TTC549 (cell line): Measurements from ENCODE around the gene ALCAM.

ENCODE experiments used
- FAIRE-seq: peaks from 2 replicates; lab custom pipeline; 2012; peaks lifted over from hg19 to GRCh38; lab: Jason Lieb, UNC

The ALCAM gene

GRCh38 chr3:105493305-105493892, 126.7 kb downstream of the ALCAM start:
- FAIRE-seq: no peak

DNA sequence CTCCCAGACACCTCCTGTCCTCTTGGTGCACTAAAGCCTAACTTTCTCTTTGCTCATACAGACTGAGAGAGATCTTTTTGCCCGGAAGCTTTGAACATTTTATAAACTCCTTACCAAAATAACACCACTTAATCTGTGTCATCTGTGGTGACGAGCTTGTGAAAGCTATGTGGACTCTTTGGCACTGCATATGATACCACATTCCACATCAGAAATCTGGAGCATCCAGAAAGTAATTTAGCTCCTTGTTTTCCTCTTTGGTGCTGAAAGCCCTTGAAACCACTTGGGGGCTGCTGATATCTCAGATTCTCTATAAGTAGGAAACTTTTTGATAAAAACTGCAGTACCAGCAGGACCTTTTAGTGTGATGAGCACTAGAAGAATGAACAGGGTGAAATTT, 128.3 kb downstream of the ALCAM start:
- FAIRE-seq: no peak

GRCh38 chr3:105496343-105496742, 129.6 kb downstream of the ALCAM start:
- FAIRE-seq: no peak

DNA sequence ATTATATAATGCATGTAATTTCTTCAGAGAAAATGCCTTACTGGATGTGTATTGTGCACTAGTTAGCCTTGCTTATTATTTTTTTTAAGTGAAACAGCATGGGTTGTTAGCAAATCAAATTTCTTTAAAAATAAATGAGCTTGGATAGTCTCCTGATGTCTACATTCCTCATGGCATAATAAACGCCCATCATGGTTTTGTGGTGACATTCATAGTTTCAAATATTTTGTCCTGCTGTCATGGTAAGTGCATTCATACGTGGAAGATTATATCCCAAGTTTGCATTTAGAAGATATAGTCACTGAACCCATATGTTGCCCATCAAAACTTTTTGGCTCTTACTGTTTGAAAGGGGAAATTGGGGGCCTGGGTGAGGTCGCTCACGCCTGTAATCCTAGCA, 130.7 kb downstream of the ALCAM start:
- FAIRE-seq: no peak

DNA sequence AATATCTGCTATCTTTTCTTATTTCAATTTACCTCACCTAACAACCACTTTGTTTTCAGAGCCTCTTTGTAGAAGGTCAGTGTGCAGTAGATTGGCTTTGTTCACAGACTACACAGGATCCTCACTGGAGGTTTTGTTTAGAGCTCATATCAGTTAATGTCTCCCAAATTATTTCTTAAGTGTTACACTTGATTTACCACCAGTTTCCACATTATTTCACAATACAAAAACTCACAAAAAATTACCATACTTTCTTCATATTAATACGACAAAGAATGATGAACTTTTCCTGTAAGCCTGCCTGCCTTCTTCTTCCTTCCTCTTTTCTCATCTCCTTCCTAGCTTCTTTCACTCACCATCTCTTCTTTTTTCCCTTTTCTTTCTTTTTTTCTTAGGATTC, 133.3 kb downstream of the ALCAM start:
- FAIRE-seq: no peak

DNA sequence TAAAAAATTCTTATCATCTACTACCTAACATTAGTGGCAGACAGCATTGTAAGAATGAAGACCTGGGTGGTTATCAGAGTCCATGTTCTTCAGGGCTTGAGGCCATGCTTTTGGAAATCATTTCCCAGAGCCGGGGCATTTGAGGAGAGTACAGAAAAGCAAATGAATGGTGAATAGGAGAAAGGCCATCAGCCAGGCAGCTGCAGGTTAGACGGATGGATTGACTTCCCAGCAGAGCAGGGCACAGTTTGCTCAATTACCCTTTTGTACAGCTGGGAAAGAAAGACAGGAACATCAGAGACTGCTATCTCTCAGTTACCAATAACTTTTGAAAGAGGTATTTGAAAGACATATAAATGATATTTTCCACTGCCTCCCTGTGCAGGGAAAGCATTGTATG, 135.6 kb downstream of the ALCAM start:
- no peak for FAIRE-seq

GRCh38 chr3:105503191-105503593, 136.5 kb downstream of the ALCAM start:
- no peak for FAIRE-seq

DNA sequence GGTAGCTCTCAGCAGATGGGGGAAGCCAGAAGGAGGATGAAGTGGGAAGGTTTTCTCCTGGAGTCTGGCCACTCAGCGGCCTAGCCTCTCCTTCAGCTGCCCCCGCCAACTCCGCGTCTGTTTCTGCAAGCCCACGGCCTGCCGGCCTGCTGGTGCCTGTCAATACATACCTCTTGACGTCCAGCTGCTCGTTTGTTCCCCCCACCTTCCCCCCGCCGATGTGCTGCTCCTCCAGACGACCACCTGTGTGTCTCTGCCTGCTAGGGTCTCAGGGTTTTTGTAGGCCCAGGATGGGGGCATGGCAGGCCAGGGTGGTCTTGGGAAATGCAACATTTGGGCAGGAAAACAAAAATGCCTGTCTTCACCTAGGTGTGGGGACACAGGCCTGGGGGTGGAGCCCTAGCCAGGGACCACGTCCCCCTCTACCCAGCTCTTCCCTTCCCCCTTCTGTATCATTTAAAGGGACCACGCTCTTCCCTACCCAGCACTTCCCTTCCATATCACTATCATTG, 137.8 kb downstream of the ALCAM start:
- FAIRE-seq: no peak

- FAIRE-seq: no peak
These were observed 138.5 kb downstream of the ALCAM start for GRCh38 chr3:105505170-105505569.

- no peak for FAIRE-seq
These were observed 144.3 kb downstream of the ALCAM start for GRCh38 chr3:105511031-105511430.

DNA sequence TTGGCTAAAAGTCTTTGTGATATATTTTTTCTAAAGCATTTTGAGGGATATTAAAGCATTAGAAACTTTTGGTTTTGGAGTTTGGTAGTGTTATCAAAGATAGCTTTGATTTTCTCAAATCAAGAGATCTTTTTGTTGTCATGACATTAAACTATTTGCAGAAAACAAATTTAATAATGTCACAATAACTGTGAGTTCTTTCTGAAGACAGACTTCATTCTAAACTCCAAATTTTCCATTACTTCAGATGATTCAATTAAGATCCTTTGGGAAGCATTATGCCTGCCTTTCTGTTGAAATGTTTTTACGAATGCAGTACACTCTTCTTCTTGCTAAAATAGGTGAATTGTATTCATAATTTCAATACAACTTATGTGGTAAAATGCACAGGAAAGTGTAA, 145.4 kb downstream of the ALCAM start:
- FAIRE-seq: no peak

DNA sequence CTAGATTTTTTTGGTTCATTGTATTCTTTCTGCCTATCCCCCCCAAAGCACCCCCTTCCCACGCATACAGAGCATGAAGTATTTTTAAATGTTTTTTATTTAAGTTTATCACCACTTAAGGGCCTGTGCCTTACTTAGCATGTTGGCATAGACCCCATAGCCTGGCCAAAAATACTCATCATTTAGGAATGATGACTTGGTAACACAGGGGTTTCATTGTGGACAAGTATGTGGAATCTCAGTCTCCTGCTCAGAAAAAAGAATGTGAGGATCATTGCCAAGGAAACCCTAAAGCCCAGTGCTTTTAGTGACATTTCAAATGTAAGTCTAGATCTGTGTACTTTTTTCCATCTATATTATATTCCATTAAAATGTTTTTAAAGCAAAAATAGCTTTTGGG, 146.3 kb downstream of the ALCAM start:
- no peak for FAIRE-seq

DNA sequence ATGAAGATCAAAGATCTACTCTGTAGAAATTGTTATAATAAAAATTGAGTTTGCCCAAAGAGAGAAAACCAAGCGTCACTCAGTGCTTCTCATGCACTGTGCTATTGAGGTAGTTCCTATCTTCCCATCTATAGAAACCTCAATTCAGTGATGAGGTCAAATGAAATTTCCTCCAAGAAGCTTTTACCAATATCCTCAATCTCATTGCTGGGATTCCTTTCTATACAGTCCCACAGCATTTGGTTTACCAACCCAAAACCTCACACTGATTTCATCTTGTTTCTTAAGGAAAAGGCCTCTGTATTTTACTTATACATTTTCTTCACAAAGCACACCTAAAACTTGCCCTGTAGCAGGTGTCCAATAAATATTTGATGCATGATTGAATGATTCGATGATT, 147.2 kb downstream of the ALCAM start:
- FAIRE-seq: no peak

DNA sequence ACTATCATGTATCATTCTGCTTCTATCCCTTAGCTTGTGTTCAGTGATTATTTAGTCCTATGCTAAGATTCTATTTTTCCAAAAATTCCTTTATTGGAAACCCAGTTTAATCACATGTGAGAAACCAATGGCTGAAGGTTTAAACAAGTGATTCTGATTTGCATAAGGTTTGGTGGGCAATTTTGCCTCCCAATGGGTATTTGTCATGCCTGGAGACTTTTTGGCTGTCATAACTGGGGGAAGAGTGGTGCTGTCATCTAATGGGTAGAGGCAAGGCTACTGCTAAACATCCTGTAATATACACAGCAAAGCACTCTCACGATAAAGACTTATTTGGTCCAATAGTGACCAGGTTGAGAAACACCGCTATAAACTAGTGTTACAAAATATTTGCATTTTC, 148.7 kb downstream of the ALCAM start:
- no peak for FAIRE-seq

DNA sequence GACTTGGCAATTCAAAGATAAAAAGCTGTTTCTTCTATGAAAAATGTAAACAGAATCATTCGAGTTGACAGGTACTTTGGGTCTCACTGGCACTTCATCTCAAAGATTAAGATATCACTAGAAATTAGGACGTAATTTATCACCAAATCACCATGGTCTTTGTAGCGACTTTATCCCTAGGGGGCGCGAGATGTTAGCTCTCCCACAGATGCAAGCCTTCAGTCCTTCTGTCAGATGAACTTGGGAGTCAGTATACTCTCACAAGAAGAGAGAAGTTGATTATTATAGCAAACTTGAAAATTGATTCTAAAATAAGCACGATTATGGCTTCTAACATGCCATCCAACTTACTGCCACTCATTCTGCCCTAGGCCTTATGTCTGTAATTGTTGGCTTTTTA, 150.3 kb downstream of the ALCAM start:
- no peak for FAIRE-seq

GRCh38 chr3:105518203-105518602, 151.5 kb downstream of the ALCAM start:
- FAIRE-seq: no peak

DNA sequence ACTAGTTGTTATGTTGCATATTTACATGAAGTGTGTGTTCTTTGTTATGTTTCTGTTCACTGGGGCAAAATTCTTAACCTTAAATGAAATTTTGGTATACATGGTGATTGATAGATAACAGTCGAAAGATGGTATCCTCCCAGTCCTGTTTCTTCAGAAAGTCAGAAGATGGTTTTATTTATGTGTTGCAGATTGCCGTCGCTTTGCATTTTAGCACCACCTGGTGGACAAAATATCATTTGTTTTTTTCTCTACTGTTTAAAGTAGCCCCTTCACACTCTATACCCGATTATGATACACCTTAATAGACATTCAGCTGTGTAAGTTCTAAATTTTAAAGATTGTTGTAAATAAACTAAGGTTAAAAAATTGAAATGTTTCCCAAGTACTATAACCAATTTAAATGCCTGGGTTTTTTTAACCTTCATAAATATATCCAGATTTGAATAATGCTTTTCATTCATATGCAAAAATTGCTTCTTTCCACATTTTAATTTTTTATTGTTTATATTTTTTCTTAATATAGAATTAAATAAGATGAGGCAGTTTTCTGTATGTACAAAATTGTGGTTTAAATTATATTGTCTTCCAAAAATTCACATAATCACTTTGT, 152.2 kb downstream of the ALCAM start:
- FAIRE-seq: peak; percentile 83

- FAIRE-seq: no peak
These were observed 155.1 kb downstream of the ALCAM start for GRCh38 chr3:105521770-105522169.

- no peak for FAIRE-seq
These were observed 156.8 kb downstream of the ALCAM start for GRCh38 chr3:105523501-105523900.

DNA sequence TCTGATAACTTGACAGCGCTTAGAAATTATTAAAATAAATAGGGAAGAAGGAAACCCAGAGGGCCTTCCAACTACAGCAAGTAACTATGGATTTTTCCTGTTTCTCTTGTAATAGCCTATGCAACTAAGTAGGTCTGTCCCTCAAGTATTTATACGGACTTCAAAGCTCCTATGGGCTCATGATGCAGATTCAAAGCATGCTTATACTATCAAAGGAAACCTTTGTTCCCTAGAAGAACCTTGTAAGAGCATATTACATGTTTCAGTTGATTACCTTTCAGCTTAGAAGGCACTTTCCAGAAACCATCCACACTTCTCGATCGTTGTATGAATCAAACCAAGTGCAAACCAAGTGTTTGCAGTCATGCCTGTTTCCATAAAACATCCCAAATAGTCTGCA, 158.8 kb downstream of the ALCAM start:
- FAIRE-seq: no peak

- FAIRE-seq: no peak
These were observed 159.8 kb downstream of the ALCAM start for GRCh38 chr3:105526360-105527111.

DNA sequence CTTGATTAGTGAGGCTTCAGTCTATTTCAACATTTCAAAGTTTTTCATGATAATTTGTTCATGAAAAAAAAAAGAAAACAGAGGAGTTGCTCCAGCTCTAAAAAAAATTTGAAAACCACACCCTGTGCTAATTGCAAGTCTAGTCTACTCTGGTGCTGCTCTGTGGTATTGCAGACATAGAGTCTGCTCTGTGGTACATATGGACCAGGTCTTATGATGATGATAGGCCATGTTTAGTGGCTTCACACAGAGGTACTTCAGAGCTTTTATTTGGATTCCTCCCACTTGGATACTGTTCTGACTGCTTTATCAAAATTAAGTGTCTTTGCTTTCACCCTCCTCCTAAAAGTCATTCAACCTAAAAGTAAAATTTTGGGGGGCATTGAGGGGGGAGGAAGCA, 160.8 kb downstream of the ALCAM start:
- FAIRE-seq: no peak

GRCh38 chr3:105527949-105528348, 161.2 kb downstream of the ALCAM start:
- FAIRE-seq: no peak

- FAIRE-seq: no peak
These were observed 162.2 kb downstream of the ALCAM start for GRCh38 chr3:105528955-105529354.
